HL-60 (cell line): ENCODE measurements around the gene TPGS1.

Experiments
- GABPA ChIP-seq: IDR thresholded peaks from 2 replicates; pipeline ENCODE4 v1.6.1; 2012; ENCODE audit warnings: low read depth
- POLR2AphosphoS5 ChIP-seq: IDR thresholded peaks from 2 replicates; pipeline ENCODE4 v1.6.1; 2012; ENCODE audit warnings: low read depth
- REST ChIP-seq: IDR thresholded peaks from 2 replicates; pipeline ENCODE4 v1.6.1; 2012; ENCODE audit warnings: low read depth; ENCODE audit not compliant: insufficient replicate concordance
- TF ChIP-seq, protein P1 (sequence below): IDR thresholded peaks from one replicate; pipeline ENCODE4 v1.5.1; 2011; ENCODE audit warnings: low read length, control low read depth, inconsistent platforms; ENCODE audit not compliant: insufficient read depth

GRCh38 chr19:493391-494170, 13.7 kb upstream of the TPGS1 start:
- TF ChIP-seq, protein P1, sequence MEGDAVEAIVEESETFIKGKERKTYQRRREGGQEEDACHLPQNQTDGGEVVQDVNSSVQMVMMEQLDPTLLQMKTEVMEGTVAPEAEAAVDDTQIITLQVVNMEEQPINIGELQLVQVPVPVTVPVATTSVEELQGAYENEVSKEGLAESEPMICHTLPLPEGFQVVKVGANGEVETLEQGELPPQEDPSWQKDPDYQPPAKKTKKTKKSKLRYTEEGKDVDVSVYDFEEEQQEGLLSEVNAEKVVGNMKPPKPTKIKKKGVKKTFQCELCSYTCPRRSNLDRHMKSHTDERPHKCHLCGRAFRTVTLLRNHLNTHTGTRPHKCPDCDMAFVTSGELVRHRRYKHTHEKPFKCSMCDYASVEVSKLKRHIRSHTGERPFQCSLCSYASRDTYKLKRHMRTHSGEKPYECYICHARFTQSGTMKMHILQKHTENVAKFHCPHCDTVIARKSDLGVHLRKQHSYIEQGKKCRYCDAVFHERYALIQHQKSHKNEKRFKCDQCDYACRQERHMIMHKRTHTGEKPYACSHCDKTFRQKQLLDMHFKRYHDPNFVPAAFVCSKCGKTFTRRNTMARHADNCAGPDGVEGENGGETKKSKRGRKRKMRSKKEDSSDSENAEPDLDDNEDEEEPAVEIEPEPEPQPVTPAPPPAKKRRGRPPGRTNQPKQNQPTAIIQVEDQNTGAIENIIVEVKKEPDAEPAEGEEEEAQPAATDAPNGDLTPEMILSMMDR = no peak
- TF ChIP-seq POLR2AphosphoS5 = no peak
- TF ChIP-seq REST = no peak
- TF ChIP-seq GABPA = no peak
